ENCODE data around the gene RAB20.
"Not testable (repeated sequence)": the region's sequence is repeated elsewhere in the genome, so short reads cannot be mapped to it uniquely, and the experiment has no call there.

Gene RAB20

GRCh38 chr13:110575322-110576069, 14.0 kb upstream of the RAB20 start:
- peak; percentile 61 for DNase-seq (ENCODE audit: low spot score)

- DNase-seq (ENCODE audit: low spot score) = peak; percentile 36
These were observed 12.6 kb upstream of the RAB20 start for GRCh38 chr13:110574161-110574560.

GRCh38 chr13:110572778-110573118, 11.2 kb upstream of the RAB20 start:
- DNase-seq (ENCODE audit: low spot score) = no peak

- DNase-seq (ENCODE audit: low spot score) = no peak
These were observed 10.6 kb upstream of the RAB20 start for GRCh38 chr13:110571896-110572777.

DNA sequence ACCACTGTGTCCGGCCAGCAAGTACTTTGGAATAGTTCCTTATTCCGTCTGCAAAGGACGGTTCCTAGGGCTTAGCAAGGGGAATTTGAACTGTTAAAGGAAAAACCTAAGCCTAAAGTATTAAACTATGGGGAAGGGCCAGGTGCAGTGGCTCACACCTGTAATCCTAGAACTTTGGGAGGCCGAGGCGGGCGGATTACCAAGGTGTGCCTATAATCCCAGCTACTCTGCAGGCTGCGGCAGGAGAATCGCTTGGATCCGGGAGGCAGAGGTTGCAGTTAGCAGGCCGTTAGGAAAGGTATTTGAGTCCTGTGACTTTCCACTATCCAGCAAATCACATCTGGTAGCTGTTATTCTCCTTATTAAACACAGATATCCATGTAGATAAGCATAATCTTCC, 9.4 kb upstream of the RAB20 start:
- no peak for DNase-seq (ENCODE audit: low spot score)

- DNase-seq (ENCODE audit: low spot score) = not testable (repeated sequence)
These were observed 8.4 kb upstream of the RAB20 start for GRCh38 chr13:110569962-110570361.

DNA sequence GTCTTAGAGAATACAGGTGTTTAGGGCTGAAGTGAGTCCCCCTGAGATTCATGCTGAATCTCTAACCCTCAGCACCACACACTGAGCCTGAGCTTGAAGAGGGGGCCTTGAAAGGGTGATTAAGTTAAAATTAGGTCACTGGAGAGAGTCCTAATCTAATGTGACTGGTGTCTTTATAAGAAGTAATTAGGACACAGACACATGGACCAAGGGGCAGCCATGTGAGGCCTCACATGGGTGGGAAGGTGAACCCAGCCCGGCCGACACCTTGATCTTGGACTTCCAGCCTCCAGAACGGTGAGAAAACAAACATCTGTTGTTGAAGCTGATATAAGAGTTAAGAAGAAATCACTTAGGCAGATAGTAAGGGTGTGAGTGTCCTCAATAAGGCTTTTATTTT, 7.1 kb upstream of the RAB20 start:
- no peak for DNase-seq (ENCODE audit: low spot score)

GRCh38 chr13:110566171-110566570, 4.6 kb upstream of the RAB20 start:
- no peak for DNase-seq (ENCODE audit: low spot score)

- DNase-seq (ENCODE audit: low spot score) = no peak
These were observed 3.8 kb upstream of the RAB20 start for GRCh38 chr13:110565296-110565695.

- no peak for DNase-seq (ENCODE audit: low spot score)
These were observed 3.0 kb upstream of the RAB20 start for GRCh38 chr13:110564472-110564985.

DNA sequence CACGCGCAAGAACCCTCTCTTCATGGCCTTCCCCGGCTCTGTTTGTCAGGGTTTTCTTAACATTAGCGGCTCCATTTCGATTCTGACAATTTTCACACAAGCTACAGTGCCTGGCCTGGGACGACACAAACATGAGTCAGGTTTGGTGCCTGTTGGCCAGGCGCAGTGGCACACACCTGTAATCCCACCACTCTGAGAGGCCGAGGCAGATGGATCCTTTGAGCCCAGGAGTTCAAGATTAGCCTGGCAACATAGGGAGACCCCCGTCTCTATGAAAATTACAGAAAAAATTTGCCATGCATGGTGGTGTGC, 1.9 kb upstream of the RAB20 start:
- DNase-seq (ENCODE audit: low spot score) = no peak

DNA sequence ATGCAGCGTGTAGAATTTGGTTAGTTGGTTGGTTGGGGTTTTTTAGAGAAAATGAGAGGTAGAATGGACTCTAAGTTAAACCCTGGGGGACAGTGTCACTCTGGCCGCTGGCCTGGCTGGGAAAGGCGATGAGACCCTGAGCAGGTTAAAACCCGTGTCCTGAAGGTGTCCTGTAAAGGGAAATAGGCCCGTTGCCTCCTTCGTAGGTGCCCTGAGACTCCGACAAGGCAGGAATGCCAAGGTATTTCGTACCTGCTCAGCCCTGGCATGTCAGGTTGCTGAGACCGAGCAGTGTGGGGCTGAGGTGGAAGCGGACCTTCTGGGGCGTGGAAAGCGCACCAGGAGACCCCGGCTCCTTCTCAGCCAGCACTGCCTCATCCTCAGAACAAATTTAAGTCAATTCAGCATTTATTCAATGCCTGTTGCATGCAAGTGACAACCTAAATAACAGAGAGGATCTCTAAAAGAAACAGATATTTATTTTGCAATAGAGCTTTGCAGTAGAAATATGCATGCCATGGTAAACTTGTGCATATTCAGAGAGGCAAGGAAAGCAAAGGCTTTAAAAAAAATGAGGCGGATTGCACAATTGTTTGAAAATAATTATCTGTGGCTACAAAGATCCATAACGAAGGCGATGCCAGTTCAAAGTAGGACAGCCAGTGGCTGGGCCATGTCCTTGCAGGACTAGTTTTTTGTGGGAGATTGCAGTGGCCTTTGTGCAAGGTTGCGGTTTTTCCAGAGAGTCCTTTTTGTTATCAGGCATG, 1.4 kb upstream of the RAB20 start:
- no peak for DNase-seq (ENCODE audit: low spot score)

GRCh38 chr13:110562036-110562597, 595 bp upstream of the RAB20 start:
- no peak for DNase-seq (ENCODE audit: low spot score)

DNA sequence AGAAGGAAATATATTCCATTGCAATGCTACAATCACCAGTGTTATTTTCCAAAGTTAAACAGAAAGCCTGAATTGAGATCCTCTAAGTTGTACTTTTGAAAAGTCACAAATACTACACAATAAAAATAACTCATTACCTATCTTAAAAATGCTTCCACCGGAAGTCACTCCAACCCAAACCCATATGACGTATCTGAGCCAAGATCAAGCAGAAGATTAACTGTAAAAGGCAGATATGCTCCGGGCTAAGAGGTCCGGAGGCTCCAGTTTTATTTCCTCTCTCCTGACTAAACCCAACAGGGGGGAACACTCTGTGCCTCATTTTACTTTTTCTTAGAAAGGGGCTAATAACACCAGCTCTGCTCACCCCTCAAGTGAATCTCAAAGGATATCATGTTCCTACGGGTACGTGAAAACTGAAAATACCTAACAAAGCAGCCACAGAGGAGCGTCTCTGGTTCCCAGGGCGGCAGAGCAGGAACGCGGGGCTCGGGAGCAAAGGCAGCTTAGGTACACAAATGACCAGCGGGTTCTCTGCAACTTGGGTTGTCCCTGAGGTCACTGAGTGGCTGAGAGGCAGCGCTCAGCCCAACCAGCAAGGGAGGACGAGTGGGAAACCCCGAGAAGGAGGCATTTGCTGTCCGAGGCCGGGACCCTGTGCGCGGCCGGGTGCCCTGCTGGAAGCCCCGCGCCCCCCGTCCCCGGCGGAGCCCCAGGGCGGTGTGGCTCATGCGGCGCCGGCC, 750 bp downstream of the RAB20 start:
- DNase-seq (ENCODE audit: low spot score) = peak; percentile 51

DNA sequence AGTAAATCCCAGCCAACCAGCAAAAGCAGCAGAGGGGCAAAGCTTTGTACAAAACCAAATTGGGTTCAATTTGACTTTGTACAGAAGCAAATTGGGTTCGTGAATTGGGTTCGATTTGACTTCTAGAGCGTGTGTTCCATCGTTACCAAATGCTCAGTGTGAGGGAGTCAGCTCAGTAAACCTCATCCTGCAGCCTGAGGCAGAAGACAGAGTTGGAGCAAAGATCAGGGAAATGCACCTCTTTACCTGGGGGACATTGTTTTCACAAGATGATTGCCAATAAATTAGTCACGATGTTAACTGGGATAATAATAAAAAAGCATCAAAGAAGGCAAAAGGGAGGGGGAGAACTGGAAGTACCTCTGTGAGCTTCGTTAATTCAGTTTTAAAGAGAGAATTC, 1.5 kb downstream of the RAB20 start:
- DNase-seq (ENCODE audit: low spot score) = no peak

- DNase-seq (ENCODE audit: low spot score) = peak; percentile 71
These were observed 2.0 kb downstream of the RAB20 start for GRCh38 chr13:110559429-110559943.

DNA sequence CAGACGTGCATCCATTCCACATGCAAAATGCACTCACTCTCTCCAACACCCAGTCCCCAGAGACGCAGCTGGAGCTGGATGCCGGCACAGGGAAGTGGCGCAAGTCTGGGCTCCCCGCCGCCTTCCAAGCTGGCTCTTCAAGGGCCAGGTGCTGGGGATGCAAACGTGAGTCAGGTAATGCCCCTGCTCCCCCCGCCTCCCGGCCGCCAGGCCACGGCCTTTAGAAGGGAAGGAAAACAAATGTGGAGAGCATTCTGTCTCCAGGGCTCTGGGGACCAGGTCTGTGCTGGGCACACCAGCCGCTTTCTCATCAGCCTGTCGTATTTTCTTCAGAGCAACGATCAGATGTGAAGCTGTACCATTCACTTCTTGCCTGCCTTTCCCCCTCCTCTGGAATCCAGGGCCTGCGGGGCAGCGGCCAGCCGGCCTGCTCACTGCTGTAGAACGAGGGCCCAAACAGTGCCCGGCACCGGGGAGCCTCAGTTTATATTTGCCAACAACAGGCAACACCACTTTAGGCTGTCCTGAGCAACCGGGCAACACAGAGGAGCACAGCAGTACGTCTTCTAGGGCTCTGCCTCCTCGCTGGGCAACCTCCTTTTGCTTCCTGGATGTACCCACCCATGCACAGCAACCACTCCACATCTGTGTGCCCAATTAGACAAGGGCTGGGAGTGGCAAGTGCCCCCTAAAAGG, 3.8 kb downstream of the RAB20 start:
- DNase-seq (ENCODE audit: low spot score) = no peak

- DNase-seq (ENCODE audit: low spot score) = no peak
These were observed 4.4 kb downstream of the RAB20 start for GRCh38 chr13:110557082-110557481.

- DNase-seq (ENCODE audit: low spot score) = no peak
These were observed 5.3 kb downstream of the RAB20 start for GRCh38 chr13:110556224-110556606.

DNA sequence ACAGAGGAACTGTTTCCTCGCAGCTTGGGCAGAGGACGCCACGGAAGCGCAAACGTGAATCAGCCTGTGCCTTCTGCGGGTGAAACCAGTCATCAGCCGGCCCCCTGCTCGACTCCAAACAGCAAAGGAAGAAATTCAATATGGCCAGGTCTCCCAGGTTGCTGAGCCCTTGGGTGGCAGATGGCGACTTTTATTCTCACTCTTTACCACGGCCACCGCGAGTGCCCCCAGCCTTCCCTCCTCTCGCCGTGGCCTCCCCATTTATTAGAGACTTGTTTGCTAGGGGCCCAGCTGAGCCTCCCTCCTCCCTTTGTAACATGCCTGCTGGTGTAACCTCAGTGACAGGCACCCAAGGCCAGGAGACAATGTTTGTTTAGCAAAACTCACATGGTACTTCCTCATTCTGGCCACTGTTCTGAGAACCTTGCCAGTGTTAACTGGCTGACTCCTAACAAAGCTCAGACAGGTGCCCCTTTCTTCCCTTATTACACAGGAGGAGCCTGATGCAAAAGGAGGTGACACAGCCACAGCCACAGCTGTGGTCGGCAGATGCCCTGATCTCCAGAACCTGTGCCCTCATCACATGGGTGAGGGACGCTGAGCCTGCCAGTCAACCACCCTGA, 5.8 kb downstream of the RAB20 start:
- DNase-seq (ENCODE audit: low spot score) = no peak

Measured in AG20443 (cell line).